Cerebellar nuclear complex (tissue), 1 donor: Measurements from ENCODE around the gene ABTB1.
"Not testable (repeated sequence)": the region's sequence is repeated elsewhere in the genome, so short reads cannot be mapped to it uniquely, and the experiment has no call there.

Experiments
- DNase-seq, 2 experiments: peaks; one replicate each; lab custom pipeline; 2025; lab: John Stamatoyannopoulos, UW

Gene ABTB1

DNA sequence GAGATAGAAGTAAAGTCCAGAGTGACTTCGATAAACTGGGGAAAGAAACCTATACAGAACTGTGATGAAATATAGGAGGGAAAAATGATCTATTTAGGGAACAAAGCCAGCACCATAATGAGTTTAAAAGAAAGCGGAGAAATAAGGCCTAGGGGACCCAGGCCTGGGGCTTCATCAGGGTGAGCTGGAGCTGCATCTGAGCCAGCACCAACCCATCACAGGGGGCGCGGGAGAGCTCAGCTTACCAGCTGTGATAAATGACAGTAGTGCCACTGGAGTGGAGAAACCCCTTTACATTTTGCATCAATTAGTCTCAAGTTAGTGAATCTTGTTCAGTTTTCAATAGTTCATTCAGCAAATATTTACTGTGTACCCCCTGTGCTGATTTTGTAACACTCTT is 22.5 kb upstream of the ABTB1 start:
- no peak for DNase-seq

DNA sequence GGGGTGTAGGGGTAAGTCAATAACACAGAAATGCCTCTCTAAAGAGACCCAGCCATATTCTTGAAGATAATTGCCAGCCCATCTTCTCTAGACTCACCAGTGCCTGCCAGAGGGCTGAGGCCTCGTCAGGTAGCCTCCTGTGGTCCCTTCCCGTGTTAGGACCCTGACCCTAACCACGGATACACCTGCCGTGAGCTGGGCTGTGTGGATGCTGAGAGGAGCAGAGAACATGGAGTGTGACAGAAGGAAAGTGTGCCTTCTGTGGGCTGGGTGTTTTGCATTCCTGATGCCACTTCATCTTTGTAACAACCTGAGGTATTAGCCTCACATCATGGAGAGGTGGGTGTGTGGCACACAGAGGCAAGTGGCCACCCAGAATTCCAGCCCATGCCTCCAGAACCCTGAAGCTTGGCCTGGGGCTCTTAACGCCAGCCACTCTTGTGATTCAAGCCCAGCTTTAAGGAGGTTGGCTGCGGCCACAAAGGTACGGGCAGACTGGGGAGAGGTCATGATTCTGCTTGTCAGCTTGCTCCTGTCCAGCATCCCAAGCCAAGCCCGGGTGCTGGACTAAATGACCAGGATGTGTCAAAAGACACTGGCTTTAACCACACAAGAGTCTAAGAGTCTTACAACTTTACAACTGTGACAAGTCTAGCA is 21.1 kb upstream of the ABTB1 start:
- DNase-seq: no peak

DNA sequence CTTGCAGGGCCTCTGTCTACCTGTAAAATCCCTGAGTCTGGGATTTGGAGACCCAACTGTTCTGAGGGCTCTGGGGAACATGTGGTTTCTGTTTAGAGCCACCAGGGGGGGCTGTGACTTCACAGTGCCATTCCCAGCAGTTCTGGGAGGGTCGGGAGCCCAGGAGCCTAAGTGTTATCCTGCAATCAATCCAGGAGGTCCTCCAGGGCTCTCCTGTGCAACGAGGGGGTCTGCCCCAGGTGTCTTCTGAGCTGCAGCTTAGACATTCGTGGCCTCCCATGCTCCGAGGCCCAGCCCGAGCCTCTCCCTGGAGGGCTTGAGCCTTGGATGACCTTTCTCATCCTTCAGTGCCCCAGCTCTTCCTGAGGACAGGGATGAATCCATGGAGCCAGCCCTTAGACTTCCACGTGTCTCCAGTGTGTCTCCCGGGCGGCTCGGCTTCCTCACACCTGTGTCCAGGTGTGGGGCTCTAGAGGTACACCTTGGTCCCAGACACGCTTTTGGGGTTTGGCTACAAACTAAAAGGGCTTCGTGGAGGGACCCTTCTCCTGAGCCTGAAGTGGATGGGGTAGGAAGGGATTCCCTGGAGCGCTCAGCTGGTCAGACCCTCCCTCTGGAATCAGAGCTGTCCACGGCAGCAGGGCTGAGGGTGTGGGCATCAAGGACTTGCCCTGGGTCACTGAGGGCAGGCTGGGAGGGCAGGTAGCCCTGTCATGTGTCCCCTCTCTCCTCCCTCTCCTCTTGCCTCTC is 20.3 kb upstream of the ABTB1 start:
- DNase-seq: peak in 1 of 2 experiments; percentile 4

DNA sequence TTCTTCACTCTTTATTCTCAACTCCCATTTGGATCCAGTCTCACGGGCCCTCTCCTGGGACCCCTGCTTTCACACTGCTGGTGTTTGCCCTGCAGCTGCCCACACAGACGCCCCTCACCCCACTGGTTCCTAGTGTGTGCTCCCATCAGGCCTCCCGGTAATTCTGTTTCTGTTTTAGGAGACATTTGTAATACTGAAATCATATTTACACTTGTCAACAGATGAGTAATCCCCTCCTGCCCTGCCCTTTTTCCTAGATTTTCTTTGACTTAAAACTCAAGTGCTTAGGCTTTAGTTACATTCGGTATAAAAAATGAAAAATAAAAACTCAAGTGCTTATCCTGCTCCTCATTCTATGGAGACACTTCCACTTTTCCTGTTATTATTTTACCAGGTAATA is 18.4 kb upstream of the ABTB1 start:
- DNase-seq: no peak

DNA sequence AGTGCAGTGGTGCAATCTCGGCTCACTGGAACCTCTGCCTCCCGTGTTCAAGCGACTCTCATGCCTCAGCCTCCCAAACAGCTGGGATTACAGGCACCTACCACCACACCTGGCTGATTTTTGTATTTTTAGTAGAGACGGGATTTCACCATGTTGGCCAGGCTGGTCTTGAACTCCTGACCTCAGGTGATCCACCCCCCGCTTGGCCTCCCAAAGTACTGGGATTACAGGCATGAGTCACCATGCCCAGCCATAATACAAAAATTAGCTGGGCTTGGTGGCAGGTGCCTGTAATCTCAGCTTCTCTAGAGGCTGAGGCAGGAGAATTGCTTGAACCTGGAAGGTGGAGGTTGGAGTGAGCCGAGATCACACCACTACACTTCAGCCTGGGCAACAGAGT is 17.8 kb upstream of the ABTB1 start:
- DNase-seq: not testable (repeated sequence)

DNA sequence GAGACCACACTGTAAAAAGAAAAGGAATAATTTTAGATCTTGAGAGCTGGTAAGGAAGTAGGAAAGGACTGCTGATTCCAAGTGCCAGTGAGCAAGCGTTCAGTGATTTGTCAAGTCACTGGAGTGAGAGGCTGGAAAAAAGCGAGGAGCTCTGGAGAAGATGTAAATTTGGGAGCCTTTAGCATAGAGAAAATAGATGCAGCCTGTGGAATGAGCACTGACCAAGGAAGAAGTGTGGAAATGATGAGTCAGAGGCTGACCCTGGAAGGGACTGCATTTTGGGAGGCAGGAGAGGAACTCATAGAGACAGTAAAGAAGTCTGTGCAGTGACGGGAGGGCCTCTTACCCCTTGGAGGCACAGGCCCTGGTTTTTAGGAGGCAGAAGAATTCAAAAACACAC is 17.1 kb upstream of the ABTB1 start:
- DNase-seq: no peak

DNA sequence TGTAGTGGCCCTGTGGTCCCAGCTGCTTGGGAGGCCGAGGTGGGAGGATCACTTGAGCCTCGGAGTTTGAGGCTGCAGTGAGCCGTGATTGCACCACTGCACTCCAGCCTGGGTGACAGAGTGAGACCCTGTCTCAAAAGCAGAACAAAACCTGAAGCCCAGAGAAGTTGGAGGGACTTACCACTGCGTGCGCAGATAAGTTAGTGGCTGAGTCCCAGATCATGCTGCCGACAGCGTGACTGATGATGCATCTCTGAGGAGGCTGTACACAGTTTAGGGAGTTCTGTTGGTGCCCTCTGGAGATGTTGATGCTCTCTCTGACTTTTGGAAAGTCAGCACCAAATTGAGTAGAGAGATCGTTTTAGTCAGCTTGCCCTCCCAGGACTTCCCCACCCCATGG is 15.8 kb upstream of the ABTB1 start:
- no peak for DNase-seq

DNA sequence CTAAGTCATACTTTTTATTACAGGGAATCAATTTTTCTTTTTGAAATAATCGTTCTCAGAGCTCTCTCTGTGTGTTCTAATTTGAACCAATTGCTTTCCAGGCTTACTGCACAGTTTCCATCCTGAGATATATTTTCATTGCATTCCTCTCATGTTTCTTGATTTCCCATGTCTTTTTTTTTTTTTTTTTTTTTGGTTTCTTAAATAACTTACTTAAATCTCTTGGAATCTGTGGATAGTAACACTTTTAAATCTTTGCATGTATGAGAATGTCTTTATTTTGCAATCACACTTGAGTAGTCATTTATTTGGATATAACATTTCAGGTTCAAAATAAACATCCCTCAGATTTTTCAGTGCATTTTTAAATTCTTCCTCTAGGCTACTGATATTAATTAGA is 14.5 kb upstream of the ABTB1 start:
- no peak for DNase-seq

DNA sequence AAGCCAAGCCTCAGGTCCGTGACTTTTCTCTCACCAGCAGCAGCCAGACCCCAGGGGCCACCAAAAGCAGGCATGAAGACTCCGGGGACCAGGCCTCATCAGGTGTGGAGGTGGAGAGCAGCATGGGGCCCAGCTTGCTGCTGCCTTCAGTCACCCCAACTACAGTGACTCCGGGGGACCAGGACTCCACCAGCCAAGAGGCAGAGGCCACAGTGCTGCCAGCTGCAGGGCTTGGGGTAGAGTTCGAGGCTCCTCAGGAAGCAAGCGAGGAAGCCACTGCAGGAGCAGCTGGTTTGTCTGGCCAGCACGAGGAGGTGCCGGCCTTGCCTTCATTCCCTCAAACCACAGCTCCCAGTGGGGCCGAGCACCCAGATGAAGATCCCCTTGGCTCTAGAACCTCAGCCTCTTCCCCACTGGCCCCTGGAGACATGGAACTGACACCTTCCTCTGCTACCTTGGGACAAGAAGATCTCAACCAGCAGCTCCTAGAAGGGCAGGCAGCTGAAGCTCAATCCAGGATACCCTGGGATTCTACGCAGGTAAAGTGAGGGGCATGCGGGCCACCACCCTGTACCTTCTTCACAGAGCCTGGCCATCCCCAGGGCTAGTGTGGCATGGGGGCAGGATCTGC is 12.0 kb upstream of the ABTB1 start:
- no peak for DNase-seq

DNA sequence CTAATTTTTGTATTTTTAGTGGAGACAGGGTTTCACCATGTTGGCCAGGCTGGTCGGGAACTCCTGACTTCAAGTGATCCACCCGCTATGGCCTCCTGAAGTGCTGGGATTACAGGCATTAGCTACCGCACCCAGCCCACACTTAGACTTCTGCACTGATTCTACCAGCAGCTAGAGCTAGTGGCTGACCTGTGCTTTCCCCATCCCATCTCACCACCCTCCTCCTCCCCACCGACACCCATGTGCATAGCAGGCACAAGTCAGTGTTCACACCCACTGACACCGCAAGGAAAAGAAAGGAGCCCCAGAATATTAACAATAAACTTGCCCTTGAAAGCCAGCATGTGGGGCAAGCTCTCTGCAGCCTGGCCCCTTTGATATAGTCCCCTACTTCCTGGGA is 11.2 kb upstream of the ABTB1 start:
- DNase-seq: no peak

DNA sequence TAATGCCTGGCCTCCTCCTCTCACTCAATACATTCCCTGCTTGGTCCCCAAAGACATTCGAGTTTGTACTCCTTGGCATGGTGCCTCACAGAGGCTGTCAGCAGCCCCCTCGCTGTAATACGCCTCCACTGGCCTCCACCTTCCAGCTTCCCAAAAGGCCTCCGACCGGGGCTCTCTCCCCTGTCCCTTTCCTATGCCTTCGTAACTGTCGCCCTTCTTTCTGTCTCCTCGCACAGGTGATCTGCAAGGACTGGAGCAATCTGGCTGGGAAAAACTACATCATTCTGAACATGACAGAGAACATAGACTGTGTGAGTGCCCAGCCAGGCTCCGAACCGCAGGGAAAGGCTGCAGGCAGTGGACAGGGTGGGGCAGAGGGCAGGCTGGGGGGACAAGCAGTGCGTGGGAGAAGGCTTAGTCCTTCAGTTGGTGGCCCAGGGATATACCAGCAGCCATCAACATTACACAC is 10.7 kb upstream of the ABTB1 start:
- no peak for DNase-seq

DNA sequence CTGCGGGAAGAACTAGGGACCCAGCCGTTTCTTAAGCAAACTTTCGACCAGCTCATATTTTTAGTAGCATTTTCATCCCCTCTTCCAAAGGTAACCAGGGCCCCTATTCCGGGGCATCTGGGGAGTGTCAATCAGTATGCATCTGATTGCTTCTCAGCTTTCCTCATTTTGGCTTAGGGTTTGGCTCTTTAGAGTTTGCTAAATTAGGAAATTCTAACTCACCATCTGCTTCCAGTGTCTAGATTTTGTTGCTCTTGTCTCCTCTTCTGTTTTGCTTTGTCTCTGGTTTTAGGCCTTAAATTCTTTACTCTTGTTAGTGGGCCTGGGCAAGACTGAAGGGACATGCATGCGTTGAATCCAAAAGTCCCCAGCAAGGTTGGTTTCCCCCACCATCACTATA is 9.6 kb upstream of the ABTB1 start:
- no peak for DNase-seq

DNA sequence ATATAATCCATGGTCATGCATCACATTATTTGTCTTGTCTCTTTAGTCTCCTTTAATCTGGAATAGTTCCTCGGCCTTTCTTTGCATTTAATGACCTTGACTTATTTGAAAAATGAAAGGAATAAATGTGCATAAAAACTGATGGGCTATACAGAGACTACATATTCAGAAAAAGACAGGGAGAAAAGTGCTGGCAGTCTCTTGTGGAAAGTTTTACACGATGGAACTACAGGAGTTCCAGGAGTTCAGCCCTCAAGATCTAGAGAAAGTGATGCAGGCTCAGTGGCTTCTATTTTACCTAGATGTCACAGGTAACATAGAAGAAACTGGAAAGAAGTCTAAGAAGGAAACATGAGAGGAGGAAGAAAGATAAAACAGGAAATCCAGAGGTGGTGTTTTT is 7.6 kb upstream of the ABTB1 start:
- DNase-seq: no peak

DNA sequence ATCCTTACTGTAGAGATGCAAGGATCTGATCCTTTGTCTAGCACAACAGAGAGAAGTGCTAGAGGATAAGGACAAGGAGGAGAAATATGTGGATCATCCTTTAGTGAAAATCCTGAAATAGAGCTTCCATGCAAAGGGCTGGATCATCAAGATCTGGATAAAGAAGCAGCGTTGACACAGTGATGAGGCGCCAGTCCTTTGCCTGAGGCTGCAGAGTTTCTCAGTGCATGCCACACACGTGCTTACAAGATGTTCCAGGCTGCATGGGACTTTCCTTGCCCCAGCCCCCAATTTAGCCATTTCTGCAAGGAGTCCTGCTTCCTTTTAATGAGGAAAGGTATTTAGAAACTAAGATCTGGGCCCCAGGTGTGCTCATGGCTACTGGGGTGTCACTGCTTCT is 7.2 kb upstream of the ABTB1 start:
- DNase-seq: no peak

DNA sequence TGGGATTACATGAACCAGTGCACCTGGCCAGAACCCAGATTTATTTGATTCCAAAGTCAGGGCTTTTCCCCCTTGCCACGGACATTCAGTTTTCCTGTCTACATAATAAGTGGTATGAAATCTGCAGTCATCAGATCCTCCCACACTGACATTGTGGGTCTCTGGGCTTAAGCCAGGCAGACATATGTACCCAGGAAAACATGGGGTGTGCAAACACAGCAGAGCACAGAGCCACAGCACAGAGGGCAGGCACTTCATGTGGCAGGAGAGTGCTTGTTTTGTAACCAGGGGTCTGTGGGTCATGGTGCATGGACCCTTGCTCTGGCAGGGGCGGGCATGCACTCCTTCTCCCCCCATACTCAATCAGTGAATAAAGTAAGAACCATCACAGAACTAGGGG is 6.1 kb upstream of the ABTB1 start:
- DNase-seq: no peak

DNA sequence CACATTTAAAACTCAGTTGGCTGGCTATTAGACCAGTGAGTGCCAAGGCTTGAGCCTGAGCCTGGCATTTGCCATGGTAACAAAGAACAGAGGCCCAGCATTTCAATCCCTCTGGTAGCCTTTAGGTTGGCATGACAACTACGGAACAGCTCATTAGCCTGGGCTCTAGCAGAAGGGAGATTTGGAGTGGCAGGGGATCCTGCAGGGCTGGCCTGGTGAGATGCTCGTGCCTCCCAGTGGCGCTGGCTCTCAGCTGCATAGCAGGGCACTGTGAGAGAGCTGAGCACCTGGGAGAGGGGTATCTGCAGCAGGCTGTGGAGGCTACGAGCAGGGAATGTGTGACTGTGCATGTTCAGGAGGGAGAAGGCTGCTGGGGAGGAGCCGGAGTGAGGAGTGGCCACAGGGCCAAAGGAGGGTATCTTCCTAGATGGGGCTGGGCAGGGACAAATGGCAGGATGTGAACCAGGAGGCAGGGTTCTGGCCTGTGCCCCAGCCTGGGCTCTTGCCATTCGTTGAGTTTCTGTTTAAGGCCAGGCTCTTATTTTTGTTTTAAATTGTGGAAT is 5.6 kb upstream of the ABTB1 start:
- peak; percentile 16 to 58 for DNase-seq

DNA sequence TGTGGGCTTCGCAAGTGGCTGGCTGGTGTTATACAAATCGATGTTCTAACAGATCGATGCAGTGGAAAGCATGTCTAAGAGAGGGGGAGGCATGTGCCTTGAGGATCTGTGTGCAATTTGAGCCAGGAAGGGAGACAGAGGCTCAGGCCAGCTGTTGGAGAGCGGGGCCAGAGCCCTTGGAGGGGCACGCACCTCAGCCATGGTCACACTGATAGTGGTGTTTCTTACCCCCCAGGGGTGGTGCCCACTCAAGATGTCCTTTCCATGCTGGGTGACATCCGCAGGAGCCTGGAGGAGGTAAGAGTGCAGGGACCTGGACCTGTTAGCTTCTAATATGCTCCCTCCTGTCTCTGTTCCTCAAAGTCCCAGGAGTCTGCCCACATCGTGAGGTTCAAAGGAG is 3.8 kb upstream of the ABTB1 start:
- DNase-seq: no peak

DNA sequence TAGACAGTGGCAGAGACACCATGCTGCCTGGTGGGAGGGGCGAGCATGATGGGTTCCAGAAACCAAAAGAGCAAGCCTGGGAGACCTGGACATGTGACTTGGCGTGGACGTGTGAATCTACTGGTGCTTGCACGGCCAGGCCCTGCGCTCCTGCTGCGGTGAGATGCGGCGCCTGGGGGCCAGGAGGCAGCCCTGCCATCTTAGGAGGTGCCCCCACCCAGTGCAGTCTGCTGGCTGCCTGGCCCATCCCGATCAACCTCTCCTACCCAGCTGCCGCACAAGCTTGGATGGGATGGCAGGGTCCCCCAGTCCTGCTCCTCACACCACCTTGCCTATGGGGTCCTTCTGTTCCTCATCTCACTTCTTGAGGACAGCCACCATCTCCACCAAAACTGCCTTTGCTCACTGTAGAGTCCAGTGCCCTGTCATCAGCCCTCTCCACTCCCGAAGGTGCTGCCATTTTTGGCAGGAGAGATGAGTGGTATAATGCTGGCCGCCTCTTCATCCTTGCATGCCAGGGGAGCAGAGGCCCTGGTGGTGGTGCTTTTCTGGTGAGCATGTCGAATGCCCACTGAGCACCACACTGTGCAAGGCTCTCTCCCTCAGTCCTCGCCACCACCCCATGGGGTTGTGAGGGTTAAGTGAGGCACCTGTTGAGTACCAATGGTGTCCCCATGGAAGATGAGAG is 3.1 kb upstream of the ABTB1 start:
- DNase-seq: no peak

DNA sequence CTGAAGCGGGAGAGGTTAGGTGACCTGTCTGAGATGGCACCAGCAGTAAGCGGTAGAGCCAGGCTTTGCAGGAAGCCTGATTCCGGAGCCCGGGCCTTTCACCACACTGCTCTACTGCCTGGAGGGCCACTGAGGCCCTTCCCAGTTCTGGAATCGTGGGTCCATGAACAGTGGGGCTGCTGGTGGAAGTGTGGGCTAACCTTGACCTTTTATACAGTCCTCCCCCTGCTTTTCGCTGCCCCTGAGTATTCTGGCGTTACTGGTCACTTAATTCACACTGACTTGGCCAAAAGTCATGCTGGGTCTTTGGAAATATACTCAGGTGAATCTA is 2.6 kb upstream of the ABTB1 start:
- no peak for DNase-seq

DNA sequence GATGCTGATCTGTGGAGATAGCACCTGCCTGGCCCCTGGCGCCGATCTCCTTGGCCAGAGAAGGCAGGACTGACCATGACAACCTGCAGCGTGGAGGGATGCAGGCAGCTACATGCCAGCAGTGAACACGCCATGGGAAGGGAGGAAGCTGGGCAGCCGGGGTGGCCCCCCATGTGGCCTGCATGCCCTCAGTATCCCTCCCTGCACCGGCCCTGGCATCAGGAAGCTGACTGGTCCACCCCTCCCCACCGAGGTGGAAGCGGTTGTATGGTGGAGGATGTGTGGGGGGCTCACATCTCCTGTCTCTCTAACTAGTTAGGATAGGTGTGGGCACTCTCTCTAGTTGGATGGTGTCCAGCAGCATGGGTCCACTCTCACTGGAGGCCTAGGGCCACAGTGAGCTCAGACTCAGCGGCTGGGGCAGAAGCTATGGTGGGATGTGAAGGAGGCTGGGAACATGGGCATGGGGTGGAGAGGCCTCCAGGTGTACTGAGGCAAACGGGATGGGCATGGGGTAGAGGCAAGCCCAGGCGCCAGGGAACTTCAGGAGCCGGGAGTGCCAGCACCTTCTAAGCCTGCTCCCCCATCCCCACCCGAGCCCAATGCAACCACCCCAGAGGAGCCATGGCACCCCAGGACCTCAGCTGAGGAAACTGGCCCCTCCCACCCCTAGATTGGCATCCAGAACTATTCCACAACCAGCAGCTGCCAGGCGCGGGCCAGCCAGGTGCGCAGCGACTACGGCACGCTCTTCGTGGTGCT is 1.8 kb upstream of the ABTB1 start:
- no peak for DNase-seq

DNA sequence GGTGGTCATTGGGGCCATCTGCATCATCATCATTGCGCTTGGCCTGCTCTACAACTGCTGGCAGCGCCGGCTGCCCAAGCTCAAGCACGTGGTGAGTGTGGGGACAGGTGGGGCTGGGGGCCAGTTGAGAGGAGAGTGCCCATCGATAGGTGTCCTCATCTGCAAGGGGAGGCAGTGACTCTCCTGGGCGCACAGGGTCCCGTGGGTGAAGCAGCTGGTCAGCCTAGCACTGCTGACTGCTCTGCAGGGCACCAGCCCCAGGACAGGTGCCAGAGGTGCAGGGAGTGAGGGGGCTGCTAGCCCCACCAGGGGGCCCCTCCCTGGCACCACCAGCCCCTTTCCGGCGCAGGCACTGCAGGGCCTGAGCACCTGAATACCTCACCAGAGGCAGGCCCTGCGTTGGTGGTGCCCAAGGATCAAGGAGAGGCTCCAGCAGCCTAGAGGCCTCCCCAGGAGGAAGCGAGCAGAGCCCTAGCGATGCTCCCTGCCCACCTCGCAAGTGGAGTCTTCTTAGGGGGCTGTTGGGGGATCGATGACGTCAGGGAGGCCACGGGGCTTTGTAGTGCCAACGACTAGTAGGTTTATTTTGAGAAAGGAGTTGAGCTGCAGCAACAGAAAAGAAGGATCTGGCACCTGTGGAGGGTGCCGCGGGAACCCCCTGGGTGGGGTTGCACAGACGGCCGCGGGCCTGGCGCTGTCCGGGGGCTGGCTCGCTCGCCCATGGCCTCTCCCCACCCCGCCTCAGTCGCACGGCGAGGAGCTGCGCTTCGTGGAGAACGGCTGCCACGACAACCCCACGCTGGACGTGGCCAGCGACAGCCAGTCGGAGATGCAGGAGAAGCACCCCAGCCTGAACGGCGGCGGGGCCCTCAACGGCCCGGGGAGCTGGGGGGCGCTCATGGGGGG is 976 bp upstream of the ABTB1 start:
- DNase-seq: no peak
